GM12878 (cell line): Measurements from ENCODE around the gene BRICD5.

Experiments
- ATF2 ChIP-seq: IDR thresholded peaks from 2 replicates; pipeline ENCODE4 v1.6.1; 2012; ENCODE audit warnings: low read length, inconsistent platforms
- CEBPB ChIP-seq, 2 experiments: fragments of 150-350 bp in 1 of 2; IDR thresholded peaks; 2 replicates each; pipeline ENCODE4 v1.6.1; 2012 to 2014; ENCODE audit warnings: low read depth in 2 of 2, low read length in 2 of 2, borderline replicate concordance in 1 of 2, inconsistent platforms in 1 of 2
- CTCF ChIP-seq, 3 experiments: IDR thresholded peaks in 2 of 3; conservative IDR thresholded peaks in 1 of 3; 2 replicates each; pipeline ENCODE4 v1.5.1; 2011; ENCODE audit warnings: low read depth in 3 of 3, low read length in 3 of 3, mild to moderate bottlenecking in 3 of 3, control low read depth in 2 of 3, moderate library complexity in 2 of 3, inconsistent platforms in 1 of 3, mixed read lengths in 1 of 3; ENCODE audit not compliant: control insufficient read depth in 2 of 3, insufficient read depth in 1 of 3; ENCODE audit errors: extremely low read depth in 1 of 3
- FOXK2 ChIP-seq: fragments of 450-650 bp; IDR thresholded peaks from 2 replicates; pipeline ENCODE4 v1.6.1; 2017; ENCODE audit warnings: mild to moderate bottlenecking, moderate library complexity
- GABPA ChIP-seq: IDR thresholded peaks from 2 replicates; pipeline ENCODE4 v1.6.1; 2014; ENCODE audit warnings: antibody characterized with exemption, low read depth, mild to moderate bottlenecking, inconsistent platforms
- GATAD2B ChIP-seq: fragments of 450-650 bp; conservative IDR thresholded peaks from 2 replicates; pipeline ENCODE4 v1.6.1; 2017; ENCODE audit warnings: low read depth, mild to moderate bottlenecking, moderate library complexity
- MAX ChIP-seq: IDR thresholded peaks from 2 replicates; pipeline ENCODE4 v1.6.1; 2012; ENCODE audit warnings: low read depth, low read length, improper control_type of control experiment
- MTA3 ChIP-seq: IDR thresholded peaks from 2 replicates; pipeline ENCODE4 v1.6.1; 2012; ENCODE audit warnings: low read length, inconsistent platforms, borderline replicate concordance
- NKRF ChIP-seq: fragments of 450-650 bp; conservative IDR thresholded peaks from 2 replicates; pipeline ENCODE4 v1.6.1; 2017; ENCODE audit warnings: mild to moderate bottlenecking, moderate library complexity
- TCF12 ChIP-seq: IDR thresholded peaks from 2 replicates; pipeline ENCODE4 v1.6.1; 2011; ENCODE audit warnings: low read depth, mild to moderate bottlenecking, low read length
- USF2 ChIP-seq: IDR thresholded peaks from 2 replicates; pipeline ENCODE4 v1.6.1; 2011; ENCODE audit warnings: low read depth, low read length, improper control_type of control experiment, borderline replicate concordance
- ZNF622 ChIP-seq: fragments of 450-650 bp; IDR thresholded peaks from 2 replicates; pipeline ENCODE4 v1.6.1; 2017; ENCODE audit warnings: mild to moderate bottlenecking, inconsistent platforms

GRCh38 chr16:2166263-2167067 lies 44.2 kb downstream of the BRICD5 start:
- no peak for TF ChIP-seq MTA3
- TF ChIP-seq CTCF (IDR thresholded peaks at IDR 0.05 in 2 of 3, conservative IDR thresholded peaks at IDR 0.05 in 1 of 3; ENCODE audit: control insufficient read depth in 2 of 3, extremely low read depth in 1 of 3, insufficient read depth in 1 of 3, low read depth in 3 of 3, low read length in 3 of 3) = no peak
- no peak for TF ChIP-seq USF2
- no peak for TF ChIP-seq ZNF622
- no peak for TF ChIP-seq GABPA
- TF ChIP-seq FOXK2 = no peak
- no peak for TF ChIP-seq NKRF
- no peak for TF ChIP-seq MAX
- no peak for TF ChIP-seq GATAD2B
- TF ChIP-seq CEBPB (IDR thresholded peaks at IDR 0.05; ENCODE audit: borderline replicate concordance in 1 of 2, low read depth in 2 of 2, low read length in 2 of 2) = no peak
- no peak for TF ChIP-seq ATF2
- no peak for TF ChIP-seq TCF12
